ENCODE measurements around the gene FAM124A.

GRCh38 chr13:51213173-51213728 lies 8.9 kb upstream of the FAM124A start:
- TF ChIP-seq, protein P1, sequence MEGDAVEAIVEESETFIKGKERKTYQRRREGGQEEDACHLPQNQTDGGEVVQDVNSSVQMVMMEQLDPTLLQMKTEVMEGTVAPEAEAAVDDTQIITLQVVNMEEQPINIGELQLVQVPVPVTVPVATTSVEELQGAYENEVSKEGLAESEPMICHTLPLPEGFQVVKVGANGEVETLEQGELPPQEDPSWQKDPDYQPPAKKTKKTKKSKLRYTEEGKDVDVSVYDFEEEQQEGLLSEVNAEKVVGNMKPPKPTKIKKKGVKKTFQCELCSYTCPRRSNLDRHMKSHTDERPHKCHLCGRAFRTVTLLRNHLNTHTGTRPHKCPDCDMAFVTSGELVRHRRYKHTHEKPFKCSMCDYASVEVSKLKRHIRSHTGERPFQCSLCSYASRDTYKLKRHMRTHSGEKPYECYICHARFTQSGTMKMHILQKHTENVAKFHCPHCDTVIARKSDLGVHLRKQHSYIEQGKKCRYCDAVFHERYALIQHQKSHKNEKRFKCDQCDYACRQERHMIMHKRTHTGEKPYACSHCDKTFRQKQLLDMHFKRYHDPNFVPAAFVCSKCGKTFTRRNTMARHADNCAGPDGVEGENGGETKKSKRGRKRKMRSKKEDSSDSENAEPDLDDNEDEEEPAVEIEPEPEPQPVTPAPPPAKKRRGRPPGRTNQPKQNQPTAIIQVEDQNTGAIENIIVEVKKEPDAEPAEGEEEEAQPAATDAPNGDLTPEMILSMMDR (IDR thresholded peaks at IDR 0.05; ENCODE audit: borderline replicate concordance, extremely low read depth, low read length, poor library complexity, severe bottlenecking) = no peak
- TF ChIP-seq EZH2 (IDR thresholded peaks at IDR 0.05; ENCODE audit: borderline replicate concordance, low read depth, low read length, severe bottlenecking) = no peak
